Tibial artery (tissue), 4 donors: ENCODE measurements around the gene GGA2.

Experiments used
- DNase-seq, 2 donors: peaks; one replicate each; pipeline ENCODE4 v3.0.0-alpha.2; 2019
- H3K27ac ChIP-seq, 2 donors: fragments of 200-600 bp; sonication (generic) in 1 of 2; 1 replicate in 1 of 2; 2 replicates in 1 of 2; pipeline ENCODE4 v1.5.1; 2018 to 2019; ENCODE audit warnings: mild to moderate bottlenecking in 1 of 2
- H3K27me3 ChIP-seq, 2 donors: fragments of 200-600 bp; sonication (generic) in 1 of 2; one replicate each; pipeline versions ENCODE4 v1.5.1 to v1.6.0; 2016 to 2019
- H3K36me3 ChIP-seq, 3 donors: fragments of 200-600 bp; sonication (generic) in 2 of 3; one replicate each; pipeline ENCODE4 v1.5.1; 2016 to 2019; ENCODE audit warnings: mild to moderate bottlenecking in 2 of 3
- H3K4me1 ChIP-seq, 4 donors: fragments of 200-600 bp; sonication (generic) in 2 of 4; 1 replicate in 3 of 4; 2 replicates in 1 of 4; pipeline ENCODE4 v1.5.1; 2016 to 2019
- H3K4me3 ChIP-seq, 2 donors: fragments of 200-600 bp; sonication (generic) in 1 of 2; 1 replicate in 1 of 2; 2 replicates in 1 of 2; pipeline ENCODE4 v1.5.1; 2018 to 2019; ENCODE audit warnings: mild to moderate bottlenecking in 2 of 2
- H3K9me3 ChIP-seq, 3 donors: fragments of 200-600 bp; sonication (generic) in 1 of 3; one replicate each; pipeline ENCODE4 v1.5.1; 2016 to 2019
- CTCF ChIP-seq, 2 experiments: fragments of 200-600 bp in 1 of 2; fragments of 450-650 bp in 1 of 2; IDR thresholded peaks; one replicate each; pipeline ENCODE4 v1.5.1; 2017 to 2019; ENCODE audit warnings: antibody characterized with exemption in 2 of 2, mild to moderate bottlenecking in 1 of 2, moderate library complexity in 1 of 2
- intact Hi-C: fragments of 100-400 bp; cut with DNase I; formaldehyde crosslinking; loops from one replicate; pipeline ENCODE4 v1.15.0; 2023; ENCODE audit warnings: low total_unique reads

Gene GGA2

GRCh38 chr16:23416816-23417215, 93.5 kb downstream of the GGA2 start:
- Histone ChIP-seq H3K4me1 (no peaks in the 10 kb centered on the region), H3K4me3 (no peak overlapping the region), H3K27ac (no peak overlapping the region), H3K36me3 (peaks cover 65 to 84% (median 71%) of the 10 kb centered on the region in 3 donors), H3K27me3 (no peaks in the 10 kb centered on the region), H3K9me3 (no peaks in the 10 kb centered on the region)
- intact Hi-C loops: no loop called here
- TF ChIP-seq CTCF (IDR thresholded peaks at IDR 0.05): no peak
- DNase-seq: no peak

- peaks cover 85 to 96% (median 91%) of the 10 kb centered on the region in 3 donors for H3K36me3 ChIP-seq
- H3K27me3 ChIP-seq: no peaks in the 10 kb centered on the region
- no peak for TF ChIP-seq CTCF (IDR thresholded peaks at IDR 0.05)
- no peaks in the 10 kb centered on the region for H3K4me1 ChIP-seq
- H3K4me3 ChIP-seq: no peak overlapping the region
- intact Hi-C loops: no loop called here
- no peak for DNase-seq
- no peak overlapping the region for H3K27ac ChIP-seq
- H3K9me3 ChIP-seq: no peaks in the 10 kb centered on the region
Measured at GRCh38 chr16:23414731-23415130, 95.6 kb downstream of the GGA2 start.
